H1 (cell line): ENCODE data around the gene DMBT1. TPM values are rescaled to one million over a fixed set of nuclear protein-coding genes. Genes with fewer than 3 reads are reported as not detected.

Source experiments
- HDAC6 ChIP-seq: IDR thresholded peaks from one replicate; pipeline ENCODE4 v1.7.1; 2012; ENCODE audit warnings: low read depth, mild to moderate bottlenecking, inconsistent platforms, low read length, moderate library complexity
- KDM5A ChIP-seq: fragments of 200-600 bp; IDR thresholded peaks from 2 replicates; pipeline ENCODE4 v1.7.1; 2012; ENCODE audit warnings: mild to moderate bottlenecking, low read length, inconsistent platforms, mixed read lengths
- POLR2A ChIP-seq, 2 experiments: IDR thresholded peaks; 1 replicate in 1 of 2; 2 replicates in 1 of 2; pipeline ENCODE4 v1.6.1; 2011; ENCODE audit warnings: low read depth in 2 of 2, low read length in 2 of 2, mild to moderate bottlenecking in 2 of 2; ENCODE audit errors: control extremely low read depth in 1 of 2
- polyA plus RNA-seq, 7 experiments: library from polyadenylated mRNA; depleted of rRNA in 3 of 7; stranded (reverse) in 5 of 7; unstranded in 2 of 7; fragments of >200 nt in 5 of 7; fragments of 200-250 nt in 2 of 7; gene quantifications; 1 replicate in 5 of 7; 2 replicates in 1 of 7; 4 replicates in 1 of 7; pipeline versions ENCODE4 v1.2.1 to v1.2.3, GENCODE V29; 2011 to 2013; ENCODE audit warnings: missing spikeins in 2 of 7, mixed read lengths in 2 of 7
- total RNA-seq: library from RNA; stranded (reverse); fragmentation: NEBNext Ultra II Directional; extraction: Animal tissue kit (Norgen Biotek cat#: 25700); gene quantifications from 2 replicates; pipeline ENCODE4 v1.2.1, GENCODE V29; 2021

The DMBT1 gene
- total and polyA plus RNA-seq, 2 of the 8 experiments (the other 6 are each of a cell fraction or from before 2014, with no cell fraction given): 0.03 TPM; not detected in 1

GRCh38 chr10:122544493-122544892 lies 16.1 kb upstream of the DMBT1 start (continued):
- TF ChIP-seq KDM5A (no peak), HDAC6 (no peak), POLR2A (IDR thresholded peaks at IDR 0.05; ENCODE audit: control extremely low read depth in 1 of 2, low read depth in 2 of 2, low read length in 2 of 2) (no peak)
- TF ChIP-seq, all 59 proteins: peak for 0
